NCI-H2227 (cell line): ENCODE data around the gene TEX12.
A peak's percentile ranks its signal among the peaks of the same experiment; 100 is the strongest.
"Not testable (repeated sequence)": the region's sequence is repeated elsewhere in the genome, so short reads cannot be mapped to it uniquely, and the experiment has no call there.

Experiments used
- DNase-seq: peaks from one replicate; lab custom pipeline; 2025; ENCODE audit not compliant: unreplicated experiment; lab: John Stamatoyannopoulos, UW

The TEX12 gene, protein sequence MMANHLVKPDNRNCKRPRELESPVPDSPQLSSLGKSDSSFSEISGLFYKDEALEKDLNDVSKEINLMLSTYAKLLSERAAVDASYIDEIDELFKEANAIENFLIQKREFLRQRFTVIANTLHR

DNA sequence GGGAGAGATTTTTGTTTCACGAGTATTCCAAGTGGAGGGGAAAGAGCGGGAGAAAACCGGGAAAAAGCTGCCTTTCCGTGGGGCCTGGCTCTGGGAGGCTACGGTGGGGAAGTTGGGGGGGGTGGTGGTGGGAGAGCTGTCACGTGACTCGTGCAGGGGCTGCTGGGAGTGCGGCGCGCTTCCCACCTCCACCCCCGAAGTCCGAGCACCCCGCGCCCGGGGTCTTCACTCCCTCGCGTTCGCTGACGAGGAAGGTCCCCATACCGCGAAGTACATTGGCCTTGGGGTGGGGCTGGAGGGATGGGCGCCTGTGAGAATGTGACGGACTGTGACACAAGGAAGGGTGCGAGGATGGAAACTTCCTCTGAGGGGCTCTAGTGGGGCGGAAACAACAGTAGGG lies at the start of gene TEX12:
TEX12 (plus strand) TSS at position 228 of the 400 bp plus-strand sequence. CDS start 1,897 bp downstream, outside the sequence.
- DNase-seq = no peak

- no peak for DNase-seq
Observed at GRCh38 chr11:112118176-112118575, 49.0 kb upstream of the TEX12 start.

GRCh38 chr11:112121981-112122615 lies 45.1 kb upstream of the TEX12 start:
- DNase-seq = no peak

DNA sequence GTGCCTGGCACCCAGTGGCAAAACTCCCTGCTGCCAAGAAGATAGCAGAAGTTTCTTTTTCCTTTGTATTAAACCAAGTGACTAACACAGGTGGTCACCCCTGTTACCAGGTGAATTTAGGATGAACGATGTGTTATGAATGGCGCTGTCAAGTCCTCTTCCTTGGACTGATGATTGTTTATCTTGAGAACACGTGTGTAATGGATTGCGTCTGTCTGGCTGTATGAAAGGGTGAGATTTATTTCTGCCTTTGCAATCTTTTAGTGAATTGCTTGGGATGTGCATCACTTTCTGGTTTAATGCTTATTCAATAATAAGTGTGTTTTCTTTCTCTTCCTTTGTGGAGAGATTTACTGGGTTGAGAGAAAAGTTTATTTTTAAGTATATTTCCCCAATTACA lies 44.0 kb upstream of the TEX12 start:
- no peak for DNase-seq

- DNase-seq = no peak
Observed at GRCh38 chr11:112127056-112127455, 40.1 kb upstream of the TEX12 start.

DNA sequence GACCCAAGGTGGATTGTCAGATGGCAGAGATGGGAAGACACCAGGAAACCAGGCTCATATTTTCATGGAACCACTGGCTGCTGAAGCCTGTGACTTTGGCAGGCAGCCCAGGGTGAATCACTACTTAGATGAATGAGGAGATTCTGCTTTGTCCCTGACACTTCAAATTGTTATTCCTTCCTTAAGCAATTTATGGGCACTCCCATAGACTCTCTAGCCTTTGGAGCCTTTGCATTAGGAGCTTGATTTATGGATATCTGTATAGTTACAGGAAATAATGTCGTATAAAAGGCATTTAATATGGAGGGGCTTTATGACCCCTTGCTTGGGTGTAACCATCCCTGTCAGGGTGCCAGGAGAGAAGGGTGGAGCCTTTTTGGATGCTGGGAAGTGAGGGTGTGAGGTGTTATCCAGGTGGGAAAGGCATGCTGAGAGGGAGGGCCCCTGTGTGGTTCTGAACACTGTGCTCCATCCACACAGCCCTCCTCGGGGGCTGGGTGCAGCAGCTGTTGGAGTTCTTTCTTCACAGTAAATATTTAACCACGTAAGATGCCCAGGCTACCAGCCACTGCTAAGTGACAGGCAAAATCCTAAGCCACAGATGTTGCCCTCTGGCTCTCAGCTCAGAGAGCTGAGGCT lies 38.6 kb upstream of the TEX12 start:
- DNase-seq = peak; percentile 72

- no peak for DNase-seq
Observed at GRCh38 chr11:112129656-112130055, 37.5 kb upstream of the TEX12 start.

DNA sequence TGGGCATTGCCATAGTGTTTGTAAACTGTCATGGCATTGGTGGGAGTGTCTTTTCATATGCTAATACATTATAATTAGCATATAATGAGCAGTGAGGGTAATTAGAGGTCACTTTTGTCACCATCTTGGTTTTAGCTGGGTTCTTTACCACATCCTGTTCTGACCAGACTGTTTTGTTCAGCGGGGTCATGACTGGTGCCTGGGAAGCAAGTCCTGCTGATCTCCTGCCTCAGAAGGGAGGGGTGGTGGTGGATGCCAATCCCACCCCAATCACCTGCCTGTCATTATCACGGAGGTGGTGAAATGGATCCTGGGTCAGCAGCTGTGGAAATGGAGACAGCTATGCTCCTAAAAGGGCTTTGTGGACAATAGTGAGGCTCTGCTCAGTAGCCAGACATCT lies 34.4 kb upstream of the TEX12 start:
- no peak for DNase-seq

DNA sequence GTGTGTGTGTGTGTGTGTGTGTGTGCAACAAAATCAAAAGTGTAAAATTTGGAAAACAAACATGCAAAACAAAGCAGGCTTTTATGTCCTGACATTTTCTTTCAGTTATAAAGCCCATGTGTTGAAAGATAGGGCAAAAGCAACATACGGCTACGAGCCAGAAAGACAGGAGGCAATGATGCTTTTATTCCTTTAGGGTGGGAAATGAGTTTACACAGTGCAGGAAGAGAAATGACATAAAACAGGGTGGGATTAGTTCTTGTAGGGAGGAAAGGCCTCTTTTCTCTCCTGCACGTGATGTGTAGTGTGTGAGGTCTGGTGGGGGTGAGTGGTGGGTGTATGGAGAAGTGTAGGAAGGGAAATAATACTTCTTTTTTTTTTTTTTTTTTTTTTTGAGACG lies 32.7 kb upstream of the TEX12 start:
- no peak for DNase-seq

- no peak for DNase-seq
Observed at GRCh38 chr11:112143597-112143996, 23.6 kb upstream of the TEX12 start.

DNA sequence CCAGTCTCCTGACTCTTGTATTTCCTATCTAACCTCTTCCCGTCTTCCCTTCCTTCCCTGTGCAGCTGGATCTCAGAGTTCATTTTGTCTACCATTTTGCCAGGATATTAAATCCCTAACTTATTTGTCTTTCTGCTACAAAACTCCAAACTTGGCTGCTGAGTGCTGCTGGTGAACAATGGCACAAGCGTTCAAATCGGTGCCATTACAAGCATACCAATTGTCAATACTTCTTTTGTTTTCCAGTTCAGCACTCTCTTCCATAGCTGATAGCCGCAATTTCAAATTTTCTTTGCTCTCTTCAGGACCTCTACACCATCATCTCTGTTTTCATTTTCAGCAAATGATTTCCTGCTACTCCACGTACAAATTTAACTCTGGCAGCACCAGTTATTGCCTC lies 16.7 kb upstream of the TEX12 start:
- DNase-seq = no peak

DNA sequence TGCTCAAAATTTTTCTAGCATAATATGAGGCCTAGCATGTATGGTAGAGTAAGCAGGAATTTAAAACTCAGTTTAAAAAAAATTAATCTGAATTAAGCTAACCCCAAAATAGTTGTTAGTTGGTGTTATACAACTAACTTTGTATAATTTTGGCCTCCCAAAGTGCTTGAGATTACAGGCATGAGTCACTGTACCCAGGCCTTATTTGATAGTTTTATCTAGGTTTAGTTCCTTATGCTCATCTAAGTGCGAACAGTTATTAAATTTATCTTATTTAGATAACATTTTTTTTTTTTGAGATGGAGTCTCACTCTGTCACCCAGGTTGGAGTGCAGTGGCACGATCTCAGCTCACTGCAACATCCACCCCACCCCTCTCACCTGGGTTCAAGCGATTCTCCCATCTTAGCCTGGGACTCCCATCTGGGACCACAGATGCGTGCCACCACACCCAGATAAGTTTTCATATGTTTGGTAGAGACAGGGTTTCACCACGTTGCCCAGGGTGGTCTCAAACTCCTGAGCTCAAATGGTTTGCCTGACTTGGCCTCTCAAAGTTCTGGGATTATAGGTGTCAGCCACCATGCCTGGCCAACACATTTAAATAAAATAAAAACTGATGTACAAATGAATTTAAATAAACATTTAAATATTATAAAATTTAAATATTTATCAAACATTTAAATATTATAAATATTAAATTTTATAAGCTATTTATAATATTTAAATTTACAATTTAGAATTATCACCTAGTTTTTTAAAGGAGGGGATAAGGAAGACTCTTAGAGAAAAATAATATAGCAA lies 10.8 kb upstream of the TEX12 start:
- no peak for DNase-seq

DNA sequence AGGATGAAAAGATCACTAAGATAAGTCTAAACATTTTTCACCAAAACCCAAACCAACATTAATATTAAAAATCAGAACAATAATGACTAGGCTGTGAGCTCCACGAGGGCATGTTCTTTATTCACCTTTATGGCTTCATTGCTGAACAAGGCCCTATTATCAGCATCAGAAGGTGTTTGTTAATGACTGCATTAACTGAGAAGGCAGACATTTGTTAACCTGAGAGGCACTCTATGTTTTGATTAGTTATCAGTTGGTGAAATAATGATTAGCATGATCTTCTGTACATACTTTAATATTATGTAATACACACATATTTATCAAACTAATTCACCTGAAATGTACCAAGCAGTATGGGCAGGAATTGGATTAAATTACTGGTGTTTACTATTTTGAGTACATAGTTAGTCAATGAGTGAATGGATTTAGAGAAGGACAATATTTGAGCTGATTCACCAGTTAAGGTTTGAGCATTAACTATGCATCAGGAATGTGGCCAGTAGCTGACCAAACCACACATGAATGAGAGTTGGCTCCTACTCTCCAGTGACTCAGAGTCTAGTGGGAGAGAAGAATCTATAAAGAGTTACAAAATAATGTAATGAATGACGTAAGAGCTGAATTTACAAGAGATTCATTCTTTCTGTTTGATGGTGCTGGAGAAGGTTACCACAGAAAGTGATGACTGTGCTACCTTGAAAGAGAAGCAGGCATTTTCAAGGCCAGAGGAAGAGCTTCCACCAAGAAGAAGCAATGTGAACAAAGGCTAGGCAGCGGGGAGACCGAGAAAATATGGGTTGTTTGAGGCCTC lies 10.0 kb upstream of the TEX12 start:
- no peak for DNase-seq

GRCh38 chr11:112159098-112160065 lies 7.8 kb upstream of the TEX12 start:
- DNase-seq = no peak

GRCh38 chr11:112160091-112160848 lies 6.9 kb upstream of the TEX12 start:
- DNase-seq = no peak

GRCh38 chr11:112161012-112161411 lies 6.2 kb upstream of the TEX12 start:
- DNase-seq = no peak

DNA sequence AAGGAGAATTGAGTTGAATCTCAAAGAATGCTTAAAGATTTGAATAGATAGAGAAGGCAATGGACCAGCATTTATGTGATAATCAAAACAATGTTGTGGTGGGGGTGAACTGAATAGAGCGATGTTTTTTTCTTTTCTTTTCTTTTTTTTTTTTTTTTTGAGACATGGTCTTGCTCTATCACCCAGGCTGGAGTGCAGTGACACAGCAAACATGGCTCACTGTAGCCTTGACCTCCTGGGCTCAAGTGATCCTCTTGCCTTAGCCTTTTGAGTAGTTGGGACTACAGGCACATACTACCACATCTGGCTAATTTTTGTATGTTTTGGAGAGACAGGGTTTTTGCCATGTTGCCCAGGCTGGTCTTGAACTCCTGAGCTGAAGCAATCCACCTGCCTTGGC lies 5.0 kb upstream of the TEX12 start:
- not testable (repeated sequence) for DNase-seq

DNA sequence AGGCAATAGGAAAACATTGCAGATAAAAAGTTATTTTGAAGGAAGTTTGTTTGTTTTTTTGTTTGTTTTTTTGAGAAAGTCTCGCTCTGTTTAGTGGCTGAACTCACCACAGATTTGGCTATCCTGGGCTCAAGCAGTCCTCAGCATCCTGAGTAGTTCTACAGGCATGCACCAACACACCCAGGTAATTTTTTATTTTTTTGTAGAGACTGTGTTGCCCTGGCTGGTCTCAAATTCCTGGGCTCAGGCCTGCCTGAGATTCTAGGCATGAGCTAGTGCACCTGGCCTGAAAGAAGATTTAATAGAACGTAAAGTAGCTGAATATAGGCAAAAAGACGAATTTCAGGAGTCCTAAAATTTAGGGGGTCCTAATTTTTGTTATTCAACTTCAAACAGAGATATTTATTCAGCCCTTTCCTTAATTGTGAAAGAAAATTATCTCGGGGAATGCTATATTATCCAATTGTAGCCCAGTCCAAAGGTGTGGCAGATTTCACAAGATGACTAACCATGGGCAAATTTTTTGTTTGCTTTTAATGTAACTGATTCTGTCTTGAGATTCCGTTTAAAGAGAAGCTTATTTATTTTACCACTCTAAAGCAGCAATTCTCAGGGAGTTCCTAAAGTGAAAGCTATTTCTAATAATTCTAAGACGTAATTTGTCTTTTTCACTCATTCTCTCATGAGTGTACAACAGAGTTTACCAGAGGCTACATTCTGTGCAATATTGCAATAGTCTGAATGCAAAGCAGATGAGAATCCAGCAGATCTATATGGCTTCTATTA lies 4.2 kb upstream of the TEX12 start:
- no peak for DNase-seq
